Omental fat pad (tissue), 4 donors: Measurements from ENCODE around the gene MPV17. TPM values are rescaled to one million over a fixed set of nuclear protein-coding genes. Genes with fewer than 3 reads are reported as not detected.
"Not testable (repeated sequence)": the region's sequence is repeated elsewhere in the genome, so short reads cannot be mapped to it uniquely, and the experiment has no call there.

Experiments
- ATAC-seq: fragments of 150-250 bp; one replicate; pipeline ENCODE4 v1.9.1; 2016; ENCODE audit warnings: mild to moderate bottlenecking, moderate library complexity; ENCODE audit not compliant: low FRiP score
- DNase-seq: peaks from one replicate; pipeline ENCODE4 v3.0.0-alpha.2; 2019; ENCODE audit warnings: low spot score
- total RNA-seq, 4 donors: library from RNA; depleted of rRNA; stranded (reverse); fragments of >200 nt; gene quantifications; one replicate each; pipeline ENCODE4 v1.1.0, GENCODE V29; 2016
- TF ChIP-seq, protein P1 (sequence below), 3 donors: fragments of 450-650 bp; IDR thresholded peaks; one replicate each; pipeline ENCODE4 v1.5.1; 2016 to 2017; ENCODE audit warnings: antibody characterized with exemption in 3 of 3, mild to moderate bottlenecking in 3 of 3, moderate library complexity in 2 of 3

The MPV17 gene
- total RNA-seq, 4 donors from 2014 or later: 63.0 to 97.8 (median 77.2) TPM

DNA sequence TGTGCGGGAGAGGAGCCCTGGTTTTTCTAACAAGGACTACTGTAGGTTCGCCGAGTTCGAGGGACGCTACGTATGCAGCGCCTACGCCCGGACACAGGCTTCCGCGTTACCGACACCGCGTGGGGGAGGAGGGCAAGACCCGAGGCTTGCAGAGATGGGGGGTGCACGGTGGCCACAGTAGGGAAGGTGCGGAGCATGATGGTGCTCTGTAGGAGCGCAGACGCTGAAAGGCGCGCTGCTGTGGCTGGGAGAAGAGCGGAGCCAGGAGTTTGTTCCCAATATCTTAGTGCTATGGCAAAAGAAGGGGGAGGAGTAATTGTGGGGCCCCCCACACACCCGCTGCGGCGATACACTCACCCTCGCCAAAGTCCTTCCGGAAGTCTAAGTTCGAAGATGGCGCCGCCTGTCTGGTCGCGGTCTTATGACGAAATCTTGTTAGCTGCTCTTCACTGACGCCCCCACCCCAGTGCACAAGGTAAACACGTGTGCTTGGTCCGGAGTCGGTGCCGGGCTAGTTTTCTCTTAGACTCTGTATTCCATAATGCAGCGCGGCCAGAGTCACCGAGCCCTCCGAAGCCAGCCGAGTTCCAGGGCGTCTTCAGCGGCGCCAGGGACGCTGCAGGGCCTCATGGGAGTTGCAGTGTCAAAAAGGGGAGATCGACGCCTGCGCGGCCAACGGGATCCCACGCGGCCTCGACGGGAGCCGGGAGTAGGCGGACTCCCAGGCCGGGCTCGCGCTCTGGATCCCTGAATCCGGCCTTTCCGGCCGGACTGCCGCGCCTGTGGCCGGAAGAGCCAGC, 33.7 kb upstream of the MPV17 start, which contains the start of gene GTF3C2:
Gene GTF3C2 (minus strand): TSS at position 383 of the 800 bp plus-strand sequence. CDS start 13,210 bp downstream, outside the sequence.
- DNase-seq (peak; percentile 91), ATAC-seq (peak; percentile 97)
- TF ChIP-seq, protein P1, sequence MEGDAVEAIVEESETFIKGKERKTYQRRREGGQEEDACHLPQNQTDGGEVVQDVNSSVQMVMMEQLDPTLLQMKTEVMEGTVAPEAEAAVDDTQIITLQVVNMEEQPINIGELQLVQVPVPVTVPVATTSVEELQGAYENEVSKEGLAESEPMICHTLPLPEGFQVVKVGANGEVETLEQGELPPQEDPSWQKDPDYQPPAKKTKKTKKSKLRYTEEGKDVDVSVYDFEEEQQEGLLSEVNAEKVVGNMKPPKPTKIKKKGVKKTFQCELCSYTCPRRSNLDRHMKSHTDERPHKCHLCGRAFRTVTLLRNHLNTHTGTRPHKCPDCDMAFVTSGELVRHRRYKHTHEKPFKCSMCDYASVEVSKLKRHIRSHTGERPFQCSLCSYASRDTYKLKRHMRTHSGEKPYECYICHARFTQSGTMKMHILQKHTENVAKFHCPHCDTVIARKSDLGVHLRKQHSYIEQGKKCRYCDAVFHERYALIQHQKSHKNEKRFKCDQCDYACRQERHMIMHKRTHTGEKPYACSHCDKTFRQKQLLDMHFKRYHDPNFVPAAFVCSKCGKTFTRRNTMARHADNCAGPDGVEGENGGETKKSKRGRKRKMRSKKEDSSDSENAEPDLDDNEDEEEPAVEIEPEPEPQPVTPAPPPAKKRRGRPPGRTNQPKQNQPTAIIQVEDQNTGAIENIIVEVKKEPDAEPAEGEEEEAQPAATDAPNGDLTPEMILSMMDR (IDR thresholded peaks at IDR 0.05): no peak

DNA sequence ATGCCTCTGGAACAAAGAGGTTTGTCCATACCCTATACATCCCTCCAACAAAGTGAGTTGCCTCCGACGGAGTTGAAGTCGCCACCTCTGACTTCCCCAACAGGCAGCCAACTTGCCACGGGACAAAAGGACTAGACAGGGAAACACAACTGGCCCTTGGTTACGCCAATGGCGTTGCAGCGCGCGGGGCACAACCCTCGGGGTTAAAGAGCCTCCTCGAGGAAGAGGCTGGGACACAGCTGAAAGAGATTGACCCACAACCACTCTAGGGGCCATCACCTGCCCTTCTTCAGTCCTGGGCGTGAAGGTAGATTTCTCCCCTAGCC, 33.1 kb upstream of the MPV17 start:
- DNase-seq (no peak), ATAC-seq (peak; percentile 31)
- TF ChIP-seq, protein P1 (IDR thresholded peaks at IDR 0.05): no peak

DNA sequence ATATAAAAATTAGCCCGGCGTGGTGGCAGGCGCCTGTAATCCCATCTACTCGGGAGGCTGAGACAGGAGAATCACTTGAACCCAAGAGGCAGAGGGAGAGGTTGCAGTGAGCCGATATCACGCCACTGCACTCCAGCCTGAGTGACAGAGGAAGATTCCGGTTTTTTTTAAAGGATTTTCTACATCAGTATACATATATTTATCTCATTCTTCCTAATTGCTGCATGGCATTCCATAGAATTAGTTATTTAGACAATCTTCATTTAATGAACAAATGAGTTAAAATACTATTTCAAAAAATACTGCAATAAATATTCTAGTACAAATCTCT, 31.7 kb upstream of the MPV17 start:
- no peak for DNase-seq
- TF ChIP-seq, protein P1 (IDR thresholded peaks at IDR 0.05): no peak
- ATAC-seq: no peak

DNA sequence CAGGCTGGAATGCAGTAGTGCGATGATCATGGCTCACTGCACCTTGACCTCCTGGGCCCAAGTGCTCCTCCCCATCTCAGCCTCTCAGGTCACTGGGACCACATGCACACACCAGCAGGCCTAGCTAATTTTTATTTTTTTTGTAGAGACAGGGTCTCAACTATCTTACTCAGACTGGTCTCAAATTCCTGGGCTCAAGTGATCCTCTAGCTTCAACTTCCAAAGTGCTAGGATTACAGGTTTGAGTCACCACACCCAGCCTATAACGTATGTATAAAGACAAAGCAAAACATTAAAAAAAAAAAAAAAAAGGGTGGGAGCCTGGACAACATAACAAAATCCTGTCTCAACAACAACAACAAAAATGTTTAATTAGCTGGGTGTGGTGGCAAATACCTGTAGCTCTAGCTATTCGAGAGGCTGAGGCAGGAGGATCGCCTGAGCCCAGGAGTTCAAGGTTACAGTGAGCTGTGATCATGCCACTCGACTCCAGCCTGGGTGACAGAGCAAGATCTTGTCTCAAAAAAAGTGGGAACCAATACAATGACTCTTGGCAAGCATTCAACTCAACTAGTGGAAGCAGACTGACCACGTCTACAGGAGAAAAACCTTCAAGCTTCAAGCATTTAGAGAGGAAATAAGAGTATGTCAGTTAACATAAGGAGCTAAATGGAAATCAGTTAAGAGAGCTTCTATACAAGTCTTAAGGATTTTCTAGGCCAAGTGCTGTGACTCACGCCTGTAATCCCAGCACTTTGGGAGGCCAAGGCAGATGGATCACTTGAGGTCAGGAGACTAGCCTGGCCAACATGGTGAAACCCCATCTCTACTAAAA, 31.1 kb upstream of the MPV17 start:
- DNase-seq (no peak), ATAC-seq (no peak)
- TF ChIP-seq, protein P1 (IDR thresholded peaks at IDR 0.05): no peak

DNA sequence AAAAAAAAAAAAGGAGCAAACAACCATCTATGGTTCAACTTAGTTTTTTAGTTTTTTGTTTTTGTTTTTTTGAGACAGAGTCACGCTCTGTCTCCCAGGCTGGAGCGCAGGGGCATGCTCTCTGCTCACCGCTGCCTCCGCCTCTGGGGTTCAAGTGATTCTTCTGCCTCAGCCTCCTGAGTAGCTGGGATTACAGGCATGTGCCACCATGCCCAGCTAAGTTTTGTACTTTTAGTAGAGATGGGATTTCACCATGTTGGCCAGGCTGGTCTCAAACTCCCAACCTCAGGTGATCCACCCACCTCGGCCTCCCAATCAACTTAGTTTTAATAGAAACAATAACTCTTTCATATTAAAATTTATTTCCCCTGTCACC, 30.5 kb upstream of the MPV17 start:
- ATAC-seq, DNase-seq: not testable (repeated sequence)

DNA sequence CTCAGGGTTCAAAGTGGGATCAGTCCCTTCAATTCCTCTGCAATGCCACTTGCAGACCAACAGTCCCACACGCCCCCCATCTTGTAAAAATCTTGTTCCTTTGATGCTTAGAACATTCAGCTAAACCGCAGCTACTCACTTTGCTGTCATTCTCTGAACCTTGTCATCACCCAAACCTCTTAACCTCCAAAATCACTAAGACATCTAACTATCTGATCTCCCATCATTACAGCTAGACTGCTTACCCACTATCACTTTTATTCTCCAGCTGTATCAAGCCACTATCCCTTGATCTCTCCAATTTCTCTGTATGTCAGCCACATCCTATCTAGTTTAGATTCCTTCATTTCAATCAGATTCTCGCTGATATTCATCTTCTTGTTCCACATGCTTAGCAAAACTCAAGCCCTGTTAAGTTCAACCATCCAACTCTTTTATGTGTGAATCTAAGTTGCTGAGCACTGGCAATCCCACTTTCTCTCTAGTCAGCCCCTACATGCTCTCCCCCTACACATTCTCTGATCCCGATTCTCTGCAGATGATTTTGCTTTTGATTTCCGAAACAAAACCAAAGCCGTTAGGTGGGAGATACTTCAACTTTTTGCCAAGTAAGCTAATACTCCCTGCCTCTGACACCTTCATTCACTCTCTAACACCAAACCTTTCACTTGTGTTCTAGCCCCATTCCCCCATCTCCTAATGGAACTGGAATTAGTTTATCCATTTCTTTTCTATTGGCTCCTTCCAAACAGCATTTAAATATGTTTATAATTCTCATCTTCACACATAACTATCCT, 29.1 kb upstream of the MPV17 start:
- no peak for DNase-seq
- TF ChIP-seq, protein P1 (IDR thresholded peaks at IDR 0.05): no peak
- ATAC-seq: no peak

DNA sequence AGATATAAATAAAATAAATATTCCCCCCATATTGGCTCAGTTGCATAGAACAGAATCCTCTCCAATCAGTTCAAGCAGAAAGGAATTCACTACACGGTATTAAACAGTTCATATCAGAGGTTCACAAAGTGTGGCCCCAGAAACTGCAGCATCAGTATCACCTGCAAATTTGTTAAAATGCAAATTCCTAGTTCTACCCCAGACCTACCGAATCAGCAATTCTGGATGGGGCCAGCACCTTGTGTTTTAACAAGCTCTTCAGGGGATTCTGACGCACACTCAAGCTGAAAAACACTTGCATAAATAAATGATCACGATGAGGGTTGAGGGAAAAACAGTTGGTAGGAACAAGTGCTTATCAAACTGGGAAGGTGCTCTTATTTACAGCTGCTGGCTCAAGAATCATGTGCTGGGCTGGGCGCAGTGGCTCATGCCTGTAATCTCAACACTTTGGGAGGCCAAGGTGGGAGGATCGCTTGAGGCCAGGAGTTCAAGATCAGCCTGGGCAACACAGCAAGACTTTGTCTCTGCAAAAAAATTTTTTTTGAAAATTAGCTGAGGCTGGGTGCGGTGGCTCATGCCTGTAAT, 27.3 kb upstream of the MPV17 start:
- DNase-seq (no peak), ATAC-seq (no peak)
- TF ChIP-seq, protein P1 (IDR thresholded peaks at IDR 0.05): no peak
